Measurements from ENCODE around the gene BNC2.

DNA sequence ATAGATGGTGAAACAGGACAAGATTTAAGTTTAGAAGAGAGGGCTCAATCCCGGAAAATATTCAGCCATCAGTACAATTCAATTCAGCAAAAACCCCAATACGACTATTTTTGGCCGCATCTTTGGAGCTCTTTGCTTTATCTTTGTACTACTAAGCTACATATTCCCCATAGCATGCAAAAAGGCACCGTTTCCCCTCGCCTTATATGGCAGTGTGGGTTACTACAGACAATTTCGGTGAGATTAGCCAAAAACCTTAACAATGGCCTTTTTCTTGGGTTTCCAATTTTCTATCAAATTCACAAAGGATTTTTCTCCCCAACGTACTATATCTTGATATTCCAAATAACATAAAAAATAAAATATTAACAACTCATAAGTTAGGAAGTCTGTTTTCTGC, 382.6 kb downstream of the BNC2 start:
- TF ChIP-seq, protein P1, sequence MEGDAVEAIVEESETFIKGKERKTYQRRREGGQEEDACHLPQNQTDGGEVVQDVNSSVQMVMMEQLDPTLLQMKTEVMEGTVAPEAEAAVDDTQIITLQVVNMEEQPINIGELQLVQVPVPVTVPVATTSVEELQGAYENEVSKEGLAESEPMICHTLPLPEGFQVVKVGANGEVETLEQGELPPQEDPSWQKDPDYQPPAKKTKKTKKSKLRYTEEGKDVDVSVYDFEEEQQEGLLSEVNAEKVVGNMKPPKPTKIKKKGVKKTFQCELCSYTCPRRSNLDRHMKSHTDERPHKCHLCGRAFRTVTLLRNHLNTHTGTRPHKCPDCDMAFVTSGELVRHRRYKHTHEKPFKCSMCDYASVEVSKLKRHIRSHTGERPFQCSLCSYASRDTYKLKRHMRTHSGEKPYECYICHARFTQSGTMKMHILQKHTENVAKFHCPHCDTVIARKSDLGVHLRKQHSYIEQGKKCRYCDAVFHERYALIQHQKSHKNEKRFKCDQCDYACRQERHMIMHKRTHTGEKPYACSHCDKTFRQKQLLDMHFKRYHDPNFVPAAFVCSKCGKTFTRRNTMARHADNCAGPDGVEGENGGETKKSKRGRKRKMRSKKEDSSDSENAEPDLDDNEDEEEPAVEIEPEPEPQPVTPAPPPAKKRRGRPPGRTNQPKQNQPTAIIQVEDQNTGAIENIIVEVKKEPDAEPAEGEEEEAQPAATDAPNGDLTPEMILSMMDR (IDR thresholded peaks at IDR 0.05): no peak
- no peak for TF ChIP-seq POLR2A (IDR thresholded peaks at IDR 0.05)
